ENCODE measurements around the gene ACRBP. TPM values are rescaled to one million over a fixed set of nuclear protein-coding genes. Genes with fewer than 3 reads are reported as not detected.

ACRBP gene
- total and polyA plus RNA-seq, 7 donors, result 0.29 to 0.99 (median 0.82) TPM; not detected in 1

DNA sequence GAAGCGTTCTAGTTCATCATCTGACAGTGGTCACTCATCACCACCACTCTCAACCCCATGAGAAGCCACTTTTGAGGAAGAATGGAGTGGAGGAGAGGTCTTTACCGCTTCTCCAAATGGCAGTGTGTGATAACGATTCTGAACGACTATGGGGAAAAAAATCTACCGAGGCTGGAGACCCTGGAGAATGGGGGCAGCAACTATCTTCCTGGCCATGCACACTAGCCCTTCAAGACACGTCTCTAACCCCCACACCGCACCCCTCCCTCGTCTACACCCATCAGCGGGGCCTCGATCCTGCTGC lies 15.3 kb upstream of the ACRBP start:
- DNase-seq (no peak), ATAC-seq (peak in 2 of 4 donors; percentile 24 to 61)
- Histone ChIP-seq H3K9me3 (no peaks in the 10 kb centered on the region), H3K4me3 (peak overlapping the region; percentile 77), H3K36me3 (ENCODE audit: insufficient read depth in 1 of 2, low read depth in 1 of 2) (peaks cover 6 to 26% of the 10 kb centered on the region in 2 donors), H3K27ac (peak overlapping the region; percentile 86), H3K4me1 (peaks cover 11% of the 10 kb centered on the region), H3K27me3 (ENCODE audit: insufficient read depth in 3 of 3, low read length in 2 of 3) (no peaks in the 10 kb centered on the region)
- 0 to 2% (median 0%) methylated on average over 10 of the region's 10 CpGs for WGBS, 3 donors
- intact Hi-C loops (cut with DNase I), result loop anchor here (5.0 kb wide), 1 partner anchor 45 kb away; no protein-coding TSS in a partner anchor
- TF ChIP-seq, protein P1, sequence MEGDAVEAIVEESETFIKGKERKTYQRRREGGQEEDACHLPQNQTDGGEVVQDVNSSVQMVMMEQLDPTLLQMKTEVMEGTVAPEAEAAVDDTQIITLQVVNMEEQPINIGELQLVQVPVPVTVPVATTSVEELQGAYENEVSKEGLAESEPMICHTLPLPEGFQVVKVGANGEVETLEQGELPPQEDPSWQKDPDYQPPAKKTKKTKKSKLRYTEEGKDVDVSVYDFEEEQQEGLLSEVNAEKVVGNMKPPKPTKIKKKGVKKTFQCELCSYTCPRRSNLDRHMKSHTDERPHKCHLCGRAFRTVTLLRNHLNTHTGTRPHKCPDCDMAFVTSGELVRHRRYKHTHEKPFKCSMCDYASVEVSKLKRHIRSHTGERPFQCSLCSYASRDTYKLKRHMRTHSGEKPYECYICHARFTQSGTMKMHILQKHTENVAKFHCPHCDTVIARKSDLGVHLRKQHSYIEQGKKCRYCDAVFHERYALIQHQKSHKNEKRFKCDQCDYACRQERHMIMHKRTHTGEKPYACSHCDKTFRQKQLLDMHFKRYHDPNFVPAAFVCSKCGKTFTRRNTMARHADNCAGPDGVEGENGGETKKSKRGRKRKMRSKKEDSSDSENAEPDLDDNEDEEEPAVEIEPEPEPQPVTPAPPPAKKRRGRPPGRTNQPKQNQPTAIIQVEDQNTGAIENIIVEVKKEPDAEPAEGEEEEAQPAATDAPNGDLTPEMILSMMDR (IDR thresholded peaks at IDR 0.05), result no peak

DNA sequence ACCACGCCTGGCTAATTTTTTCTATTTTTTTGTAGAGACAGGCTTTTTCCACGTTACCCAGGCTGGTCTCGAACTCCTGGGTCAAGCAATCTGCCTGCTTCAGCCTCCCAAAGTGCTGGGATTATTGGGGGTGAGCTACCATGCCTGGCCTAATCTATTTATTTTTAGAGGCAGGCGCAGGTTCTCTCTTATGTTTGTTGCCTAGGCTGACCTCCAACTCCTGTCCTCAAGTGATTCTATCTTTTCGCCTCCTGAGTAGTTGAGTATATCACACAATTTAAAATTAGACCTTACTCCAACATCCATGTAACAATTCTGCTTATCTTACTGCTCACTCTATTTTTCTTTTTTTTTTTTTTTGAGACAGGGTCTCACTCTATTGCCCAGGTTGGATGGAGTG lies 6.8 kb upstream of the ACRBP start:
- Histone ChIP-seq H3K36me3 (ENCODE audit: insufficient read depth in 1 of 2, low read depth in 1 of 2) (peaks cover 4 to 91% of the 10 kb centered on the region in 2 donors), H3K9me3 (no peaks in the 10 kb centered on the region), H3K27ac (no peak overlapping the region), H3K4me3 (no peak overlapping the region), H3K27me3 (ENCODE audit: insufficient read depth in 3 of 3, low read length in 2 of 3) (no peaks in the 10 kb centered on the region), H3K4me1 (no peaks in the 10 kb centered on the region)
- DNase-seq, result no peak
- intact Hi-C loops (cut with DNase I), result no loop called here
- TF ChIP-seq, protein P1 (IDR thresholded peaks at IDR 0.05), result no peak
- WGBS, 3 donors, result 74 to 91% (median 75%) methylated on average over 5 of the region's 5 CpGs
- no peak for ATAC-seq

DNA sequence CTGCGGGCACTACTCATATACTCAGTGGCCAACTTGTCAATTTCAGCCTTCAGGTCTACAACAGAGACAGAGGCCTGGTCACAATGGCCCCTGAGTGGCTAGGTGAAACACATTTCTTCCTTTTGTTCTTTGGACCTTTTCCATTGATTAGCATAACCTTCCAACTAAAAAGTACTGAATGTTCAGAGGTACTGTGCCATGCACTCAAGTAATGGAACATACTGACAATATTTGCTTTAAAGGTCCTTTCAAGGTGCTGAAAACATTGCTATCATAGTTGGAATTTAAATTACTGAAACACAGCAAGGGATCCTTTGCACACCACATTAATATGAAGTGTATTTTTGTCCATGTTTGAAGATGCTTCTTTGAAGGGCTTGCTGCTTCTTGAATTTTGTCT lies 6.1 kb upstream of the ACRBP start:
- H3K27ac ChIP-seq, result no peak overlapping the region
- ATAC-seq, result no peak

DNA sequence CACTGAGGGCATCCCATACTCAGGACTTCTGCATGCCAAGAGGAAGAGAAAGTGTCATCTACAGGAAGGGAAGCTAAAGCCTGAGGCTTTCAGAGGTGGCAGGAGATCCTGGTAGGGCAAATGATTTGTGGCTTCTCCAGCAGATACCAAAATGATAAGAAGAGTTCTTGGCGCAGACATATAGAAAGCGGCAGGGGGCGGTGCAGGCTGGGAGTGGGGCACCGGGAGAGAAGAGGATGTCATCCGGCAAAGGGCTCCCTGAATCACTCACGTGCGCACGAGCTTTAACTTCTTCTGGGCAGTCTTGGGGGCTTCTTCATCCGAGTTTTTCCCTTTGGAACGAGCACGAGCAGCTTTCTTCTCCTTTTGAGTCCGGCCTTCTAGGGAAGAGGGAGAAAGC lies 5.2 kb upstream of the ACRBP start:
- no peak overlapping the region for H3K27ac ChIP-seq

More for the DNA sequence above, 6.1 kb upstream of the ACRBP start:
- TF ChIP-seq, protein P1 (IDR thresholded peaks at IDR 0.05), result no peak
- no peak for DNase-seq
- Histone ChIP-seq H3K27me3 (ENCODE audit: insufficient read depth in 3 of 3, low read length in 2 of 3) (no peaks in the 10 kb centered on the region), H3K36me3 (ENCODE audit: insufficient read depth in 1 of 2, low read depth in 1 of 2) (peaks cover 4 to 95% of the 10 kb centered on the region in 2 donors), H3K9me3 (no peaks in the 10 kb centered on the region), H3K4me3 (no peak overlapping the region), H3K4me1 (no peaks in the 10 kb centered on the region)
- 94 to 96% (median 94%) methylated on average over 1 of the region's 1 CpG for WGBS, 3 donors
- intact Hi-C loops (cut with DNase I), result no loop called here

DNA sequence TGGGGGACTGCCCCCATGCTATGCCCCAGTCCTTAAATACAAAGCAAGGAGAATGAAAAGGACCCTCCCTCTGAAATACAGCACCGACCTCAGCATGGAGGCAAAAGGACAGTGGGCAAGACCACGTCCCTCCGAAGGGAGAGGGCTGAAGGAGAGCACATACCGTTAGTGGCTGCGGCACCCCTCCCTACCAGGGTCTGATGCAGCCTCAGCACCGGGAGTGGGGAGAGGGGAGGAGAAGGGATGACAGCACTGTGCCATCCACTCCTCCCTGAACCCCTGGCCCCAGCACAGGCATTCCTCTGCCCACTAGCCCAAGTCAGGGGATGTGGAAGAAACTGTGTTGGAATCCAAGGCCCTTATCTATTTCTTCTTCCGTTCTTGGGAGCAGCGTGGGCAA lies 3.6 kb upstream of the ACRBP start:
- no peaks in the 10 kb centered on the region for H3K27me3 ChIP-seq (ENCODE audit: insufficient read depth in 3 of 3, low read length in 2 of 3)
- no peaks in the 10 kb centered on the region for H3K4me1 ChIP-seq
- no peak for ATAC-seq
- TF ChIP-seq, protein P1 (IDR thresholded peaks at IDR 0.05), result no peak
- H3K4me3 ChIP-seq, result no peak overlapping the region
- peaks cover 4 to 77% of the 10 kb centered on the region in 2 donors for H3K36me3 ChIP-seq (ENCODE audit: insufficient read depth in 1 of 2, low read depth in 1 of 2)
- H3K27ac ChIP-seq, result no peak overlapping the region
- intact Hi-C loops (cut with DNase I), result no loop called here
- WGBS, 3 donors, result 84 to 90% (median 85%) methylated on average over 8 of the region's 8 CpGs
- no peaks in the 10 kb centered on the region for H3K9me3 ChIP-seq
- no peak for DNase-seq

More for the DNA sequence above, 5.2 kb upstream of the ACRBP start:
- TF ChIP-seq, protein P1 (IDR thresholded peaks at IDR 0.05), result no peak
- ATAC-seq (no peak), DNase-seq (no peak)
- H3K4me3 ChIP-seq, result no peak overlapping the region
- intact Hi-C loops (cut with DNase I), result no loop called here
- 85 to 94% (median 87%) methylated on average over 11 to 12 of the region's 12 CpGs for WGBS, 3 donors
- H3K36me3 ChIP-seq (ENCODE audit: insufficient read depth in 1 of 2, low read depth in 1 of 2), result peaks cover 4 to 93% of the 10 kb centered on the region in 2 donors
- H3K27me3 ChIP-seq (ENCODE audit: insufficient read depth in 3 of 3, low read length in 2 of 3), result no peaks in the 10 kb centered on the region
- no peaks in the 10 kb centered on the region for H3K4me1 ChIP-seq
- no peaks in the 10 kb centered on the region for H3K9me3 ChIP-seq

All from psoas muscle (tissue), 8 donors.